Breast epithelium (tissue), 4 donors: ENCODE data around the gene KATNAL2. TPM values are rescaled to one million over a fixed set of nuclear protein-coding genes. Genes with fewer than 3 reads are reported as not detected.
"Not testable (repeated sequence)": the region's sequence is repeated elsewhere in the genome, so short reads cannot be mapped to it uniquely, and the experiment has no call there.

Experiments used
- DNase-seq, 2 donors: peaks; one replicate each; pipeline ENCODE4 v3.0.0-alpha.2; 2019; ENCODE audit warnings: low spot score in 2 of 2
- H3K27ac ChIP-seq, 2 donors: fragments of 200-600 bp; sonication (generic) in 1 of 2; one replicate each; pipeline ENCODE4 v1.5.1; 2016 to 2019; ENCODE audit warnings: mild to moderate bottlenecking in 1 of 2
- H3K27me3 ChIP-seq, 2 donors: fragments of 200-600 bp; sonication (generic) in 1 of 2; one replicate each; pipeline versions ENCODE4 v1.5.1 to v1.6.0; 2017 to 2019; ENCODE audit warnings: control low read depth in 1 of 2, mild to moderate bottlenecking in 1 of 2
- H3K36me3 ChIP-seq: fragments of 200-600 bp; one replicate; pipeline ENCODE4 v1.5.1; 2019
- H3K4me1 ChIP-seq, 2 donors: fragments of 200-600 bp; sonication (generic); one replicate each; pipeline ENCODE4 v1.5.1; 2016 to 2019; ENCODE audit warnings: control low read depth in 1 of 2
- H3K4me3 ChIP-seq, 3 donors: fragments of 200-600 bp; sonication (generic); 1 replicate in 2 of 3; 2 replicates in 1 of 3; pipeline ENCODE4 v1.5.1; 2016 to 2019; ENCODE audit warnings: mild to moderate bottlenecking in 3 of 3, moderate library complexity in 2 of 3
- H3K9me3 ChIP-seq, 2 donors: fragments of 200-600 bp; sonication (generic) in 1 of 2; one replicate each; pipeline ENCODE4 v1.5.1; 2016 to 2019; ENCODE audit warnings: control low read depth in 1 of 2
- CTCF ChIP-seq, 3 donors: fragments of 450-650 bp; IDR thresholded peaks; one replicate each; pipeline ENCODE4 v1.5.1; 2016 to 2017; ENCODE audit warnings: antibody characterized with exemption in 3 of 3, mild to moderate bottlenecking in 3 of 3, moderate library complexity in 3 of 3
- POLR2A ChIP-seq: fragments of 450-650 bp; IDR thresholded peaks from one replicate; pipeline ENCODE4 v1.6.1; 2016; ENCODE audit warnings: antibody characterized with exemption, mild to moderate bottlenecking, moderate library complexity
- POLR2AphosphoS5 ChIP-seq, 3 donors: sonication (generic); formaldehyde crosslinking; IDR thresholded peaks; one replicate each; pipeline ENCODE4 v1.6.1; 2017; ENCODE audit warnings: antibody characterized with exemption in 3 of 3
- intact Hi-C: fragments of 100-400 bp; cut with DNase I; formaldehyde crosslinking; loops from one replicate; pipeline ENCODE4 v1.15.1; 2023; ENCODE audit warnings: low total_unique reads
- total RNA-seq, 3 donors: library from RNA; depleted of rRNA; stranded (reverse); fragments of >200 nt; gene quantifications; one replicate each; pipeline ENCODE4 v1.1.0, GENCODE V29; 2016

KATNAL2 gene
- total RNA-seq, 3 donors from 2014 or later, result 8.2 to 16.8 (median 9.1) TPM

- H3K4me1 ChIP-seq, result no peaks in the 10 kb centered on the region
- DNase-seq, result no peak
- H3K4me3 ChIP-seq, result no peak overlapping the region
- no peaks in the 10 kb centered on the region for H3K36me3 ChIP-seq
- TF ChIP-seq CTCF (IDR thresholded peaks at IDR 0.05) (no peak), POLR2A (no peak), POLR2AphosphoS5 (IDR thresholded peaks at IDR 0.05) (no peak)
- H3K9me3 ChIP-seq, result no peaks in the 10 kb centered on the region
- H3K27ac ChIP-seq, result no peak overlapping the region
- intact Hi-C loops, result no loop called here
- no peaks in the 10 kb centered on the region for H3K27me3 ChIP-seq
Measured at GRCh38 chr18:46953195-46953594, 35.8 kb downstream of the KATNAL2 start.

GRCh38 chr18:46958209-46958608 is 40.8 kb downstream of the KATNAL2 start:
- TF ChIP-seq POLR2AphosphoS5 (IDR thresholded peaks at IDR 0.05) (no peak), CTCF (IDR thresholded peaks at IDR 0.05) (no peak), POLR2A (no peak)
- Histone ChIP-seq H3K4me1 (no peaks in the 10 kb centered on the region), H3K36me3 (no peaks in the 10 kb centered on the region), H3K27ac (no peak overlapping the region), H3K4me3 (no peak overlapping the region), H3K9me3 (peaks cover 0 to 2% of the 10 kb centered on the region in 2 donors), H3K27me3 (no peaks in the 10 kb centered on the region)
- no peak for DNase-seq
- intact Hi-C loops, result no loop called here

- H3K4me1 ChIP-seq, H3K27me3 ChIP-seq, DNase-seq, intact Hi-C loops, H3K27ac ChIP-seq, H3K4me3 ChIP-seq, H3K9me3 ChIP-seq, H3K36me3 ChIP-seq: not testable (repeated sequence)
Measured at GRCh38 chr18:46963656-46964578, 46.5 kb downstream of the KATNAL2 start.

GRCh38 chr18:46964579-46965293 is 47.3 kb downstream of the KATNAL2 start:
- H3K4me1 ChIP-seq, intact Hi-C loops, H3K36me3 ChIP-seq, H3K27me3 ChIP-seq, H3K4me3 ChIP-seq, H3K27ac ChIP-seq, DNase-seq, H3K9me3 ChIP-seq: not testable (repeated sequence)

- H3K36me3 ChIP-seq, H3K4me1 ChIP-seq, H3K9me3 ChIP-seq, H3K27me3 ChIP-seq, H3K27ac ChIP-seq, intact Hi-C loops, DNase-seq, H3K4me3 ChIP-seq: not testable (repeated sequence)
Measured at GRCh38 chr18:46966266-46966665, 48.9 kb downstream of the KATNAL2 start.

- H3K4me1 ChIP-seq, DNase-seq, H3K27ac ChIP-seq, intact Hi-C loops, H3K9me3 ChIP-seq, H3K36me3 ChIP-seq, H3K4me3 ChIP-seq, H3K27me3 ChIP-seq: not testable (repeated sequence)
Measured at GRCh38 chr18:46969551-46969950, 52.1 kb downstream of the KATNAL2 start.

GRCh38 chr18:47019870-47020269 is 102.5 kb downstream of the KATNAL2 start:
- H3K27ac ChIP-seq, H3K36me3 ChIP-seq, H3K9me3 ChIP-seq, H3K4me1 ChIP-seq, DNase-seq, H3K27me3 ChIP-seq, H3K4me3 ChIP-seq, intact Hi-C loops: not testable (repeated sequence)

GRCh38 chr18:47020757-47021156 is 103.4 kb downstream of the KATNAL2 start:
- H3K36me3 ChIP-seq, intact Hi-C loops, H3K4me3 ChIP-seq, DNase-seq, H3K4me1 ChIP-seq, H3K27me3 ChIP-seq, H3K9me3 ChIP-seq, H3K27ac ChIP-seq: not testable (repeated sequence)

- H3K4me1 ChIP-seq, DNase-seq, intact Hi-C loops, H3K27ac ChIP-seq, H3K4me3 ChIP-seq, H3K9me3 ChIP-seq, H3K27me3 ChIP-seq, H3K36me3 ChIP-seq: not testable (repeated sequence)
Measured at GRCh38 chr18:47022821-47023220, 105.4 kb downstream of the KATNAL2 start.

- H3K27ac ChIP-seq, DNase-seq, intact Hi-C loops, H3K4me1 ChIP-seq, H3K27me3 ChIP-seq, H3K9me3 ChIP-seq, H3K36me3 ChIP-seq, H3K4me3 ChIP-seq: not testable (repeated sequence)
Measured at GRCh38 chr18:47023769-47024465, 106.5 kb downstream of the KATNAL2 start.
